Heart left ventricle (tissue), 16 donors: Measurements from ENCODE around the gene CBY1. TPM values are rescaled to one million over a fixed set of nuclear protein-coding genes. Genes with fewer than 3 reads are reported as not detected.
A peak's percentile ranks its signal among the peaks of the same experiment; 100 is the strongest.

ENCODE experiments used
- ATAC-seq, 4 donors: fragments of 200-7000 bp; cut with Tn5 transposase; one replicate each; pipeline ENCODE4 v1.9.1; 2020 to 2022; ENCODE audit warnings: moderate library complexity in 4 of 4, mild to moderate bottlenecking in 3 of 4, moderate number of reproducible peaks in 1 of 4
- DNase-seq, 5 donors: peaks; one replicate each; pipeline ENCODE4 v3.0.0-alpha.2; 2020
- H3K27ac ChIP-seq, 12 donors: fragments of 200-600 bp; sonication (generic) in 4 of 12; one replicate each; pipeline versions ENCODE4 v1.5.0 to v1.8.0; 2016 to 2022; ENCODE audit warnings: mild to moderate bottlenecking in 2 of 12
- H3K27me3 ChIP-seq, 9 donors: fragments of 200-600 bp; sonication (generic) in 2 of 9; one replicate each; pipeline versions ENCODE4 v1.5.1 to v1.8.0; 2016 to 2022; ENCODE audit warnings: mild to moderate bottlenecking in 3 of 9
- H3K36me3 ChIP-seq, 9 donors: fragments of 200-600 bp; sonication (generic) in 2 of 9; one replicate each; pipeline versions ENCODE4 v1.5.0 to v1.8.0; 2018 to 2022; ENCODE audit warnings: mild to moderate bottlenecking in 2 of 9
- H3K4me1 ChIP-seq, 12 donors: fragments of 200-600 bp; sonication (generic) in 4 of 12; one replicate each; pipeline versions ENCODE4 v1.5.0 to v1.8.0; 2016 to 2022; ENCODE audit warnings: mild to moderate bottlenecking in 3 of 12
- H3K4me3 ChIP-seq, 12 donors: fragments of 200-600 bp; sonication (generic) in 4 of 12; one replicate each; pipeline versions ENCODE4 v1.5.0 to v1.8.0; 2017 to 2022; ENCODE audit warnings: mild to moderate bottlenecking in 9 of 12, moderate library complexity in 4 of 12
- H3K9me3 ChIP-seq, 12 donors: fragments of 200-600 bp; sonication (generic) in 4 of 12; one replicate each; pipeline versions ENCODE4 v1.5.0 to v1.8.0; 2016 to 2022; ENCODE audit warnings: mild to moderate bottlenecking in 1 of 12
- POLR2A ChIP-seq, 2 donors: fragments of 450-650 bp; IDR thresholded peaks; one replicate each; pipeline ENCODE4 v1.6.1; 2017; ENCODE audit warnings: antibody characterized with exemption in 2 of 2, mild to moderate bottlenecking in 2 of 2, moderate library complexity in 2 of 2
- WGBS, 4 donors: extraction: QIAGEN DNeasy Blood & Tissue Kit in 2 of 4; methylation state at CpG; one replicate each; pipeline versions ENCODE4 v1.1.5 to v1.1.7; 2013 to 2018; 5-methylcytosine and 5-hydroxymethylcytosine counted together
- intact Hi-C, 10 donors: fragments of 100-400 bp; cut with DNase I; formaldehyde crosslinking; loops; one replicate each; pipeline versions ENCODE4 v1.11.1 to v1.14.2; 2022
- polyA plus RNA-seq, 2 donors: library from polyadenylated mRNA; stranded (reverse); fragments of 200-250 nt; gene quantifications; one replicate each; pipeline ENCODE4 v1.2.3, GENCODE V29; 2013
- total RNA-seq, 9 donors: library from RNA; depleted of rRNA in 2 of 9; stranded (reverse); fragments of >200 nt in 2 of 9; fragmentation: NEBNext Ultra II Directional in 3 of 9; extraction: Animal tissue kit (Norgen Biotek cat#: 25700) in 3 of 9; gene quantifications; one replicate each; pipeline versions ENCODE4 v1.1.0 to v1.2.4, GENCODE V29; 2016 to 2023
- TF ChIP-seq, protein P1 (sequence below), 12 donors: fragments of 200-600 bp; sonication (generic) in 4 of 12; IDR thresholded peaks; one replicate each; pipeline versions ENCODE4 v1.5.0 to v1.8.0; 2018 to 2022; ENCODE audit warnings: antibody characterized with exemption in 12 of 12, mild to moderate bottlenecking in 5 of 12
- donor health status: ischemic (EF 13 %, LVEDD 7.1; RV severe dilation, severe dysfunction).
- donor health status: healthy with polysubstance abuse.
- donor health status: DM: no; HTN: yes; CAD: no.
- donor health status: DM: no; HTN: no; CAD: no.
- donor health status: ischemic (EF 25% LVEDD 6.9; RV normal size, moderate dysfunction).
- donor health status: ischemic (EF 25% LVEDD 5.7; RV mildly dilated, moderate dysfunction).
- donor health status: healthy.
- donor health status: DM: yes; HTN: yes; CAD: no.
- donor health status: ischemic (EF 35%, LVEDD 5.7; RV mildly dilated, moderate dysfunction).
- donor health status: nonischemic (EF 11% LVEDD 7.7; RV severe dilation, severe dysfunction).
- donor health status: DM: yes; HTN: yes; CAD: no.
- donor health status: PGD.
- donor health status: ischemic (EF 29% LVEDD 5.4; RV normal size, mild dysfunction).
- donor health status: nonischemic (EF 23%, LVEDD 6.1; RV moderate dilation, normal function).

The CBY1 gene
- total and polyA plus RNA-seq, 11 donors = 24.1 to 71.7 (median 37.9) TPM

DNA sequence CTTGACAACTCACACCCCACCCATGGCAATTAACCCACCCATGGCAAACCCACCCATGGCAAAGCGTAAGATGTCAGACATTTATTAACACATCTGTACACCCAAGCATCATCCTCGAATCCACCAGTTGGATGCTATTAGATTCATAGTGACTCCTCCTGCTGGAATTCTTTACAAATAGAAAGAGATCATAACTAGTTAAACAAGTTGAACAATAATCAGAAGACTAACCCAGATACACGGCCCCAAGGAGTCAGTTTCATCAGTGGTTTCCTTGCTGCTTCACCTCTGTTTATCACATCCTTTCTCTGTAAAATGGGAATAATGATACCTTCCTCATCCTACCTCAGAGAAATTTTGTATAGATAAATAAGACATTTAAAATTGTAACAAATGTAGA is 54.4 kb downstream of the CBY1 start:
- WGBS, 4 donors = 86 to 92% (median 90%) methylated on average over 3 of the region's 3 CpGs
- no peak overlapping the region for H3K4me3 ChIP-seq
- intact Hi-C loops = no loop called here
- peaks cover 0 to 33% (median 11%) of the 10 kb centered on the region in 9 donors for H3K36me3 ChIP-seq
- ATAC-seq (no peak), DNase-seq (no peak)
- H3K9me3 ChIP-seq = no peaks in the 10 kb centered on the region
- no peaks in the 10 kb centered on the region for H3K27me3 ChIP-seq
- TF ChIP-seq POLR2A (IDR thresholded peaks at IDR 0.05) = no peak
- TF ChIP-seq, protein P1, sequence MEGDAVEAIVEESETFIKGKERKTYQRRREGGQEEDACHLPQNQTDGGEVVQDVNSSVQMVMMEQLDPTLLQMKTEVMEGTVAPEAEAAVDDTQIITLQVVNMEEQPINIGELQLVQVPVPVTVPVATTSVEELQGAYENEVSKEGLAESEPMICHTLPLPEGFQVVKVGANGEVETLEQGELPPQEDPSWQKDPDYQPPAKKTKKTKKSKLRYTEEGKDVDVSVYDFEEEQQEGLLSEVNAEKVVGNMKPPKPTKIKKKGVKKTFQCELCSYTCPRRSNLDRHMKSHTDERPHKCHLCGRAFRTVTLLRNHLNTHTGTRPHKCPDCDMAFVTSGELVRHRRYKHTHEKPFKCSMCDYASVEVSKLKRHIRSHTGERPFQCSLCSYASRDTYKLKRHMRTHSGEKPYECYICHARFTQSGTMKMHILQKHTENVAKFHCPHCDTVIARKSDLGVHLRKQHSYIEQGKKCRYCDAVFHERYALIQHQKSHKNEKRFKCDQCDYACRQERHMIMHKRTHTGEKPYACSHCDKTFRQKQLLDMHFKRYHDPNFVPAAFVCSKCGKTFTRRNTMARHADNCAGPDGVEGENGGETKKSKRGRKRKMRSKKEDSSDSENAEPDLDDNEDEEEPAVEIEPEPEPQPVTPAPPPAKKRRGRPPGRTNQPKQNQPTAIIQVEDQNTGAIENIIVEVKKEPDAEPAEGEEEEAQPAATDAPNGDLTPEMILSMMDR (IDR thresholded peaks at IDR 0.05) = no peak
- H3K27ac ChIP-seq = no peak overlapping the region
- peaks cover 0 to 73% (median 47%) of the 10 kb centered on the region in 12 donors for H3K4me1 ChIP-seq

DNA sequence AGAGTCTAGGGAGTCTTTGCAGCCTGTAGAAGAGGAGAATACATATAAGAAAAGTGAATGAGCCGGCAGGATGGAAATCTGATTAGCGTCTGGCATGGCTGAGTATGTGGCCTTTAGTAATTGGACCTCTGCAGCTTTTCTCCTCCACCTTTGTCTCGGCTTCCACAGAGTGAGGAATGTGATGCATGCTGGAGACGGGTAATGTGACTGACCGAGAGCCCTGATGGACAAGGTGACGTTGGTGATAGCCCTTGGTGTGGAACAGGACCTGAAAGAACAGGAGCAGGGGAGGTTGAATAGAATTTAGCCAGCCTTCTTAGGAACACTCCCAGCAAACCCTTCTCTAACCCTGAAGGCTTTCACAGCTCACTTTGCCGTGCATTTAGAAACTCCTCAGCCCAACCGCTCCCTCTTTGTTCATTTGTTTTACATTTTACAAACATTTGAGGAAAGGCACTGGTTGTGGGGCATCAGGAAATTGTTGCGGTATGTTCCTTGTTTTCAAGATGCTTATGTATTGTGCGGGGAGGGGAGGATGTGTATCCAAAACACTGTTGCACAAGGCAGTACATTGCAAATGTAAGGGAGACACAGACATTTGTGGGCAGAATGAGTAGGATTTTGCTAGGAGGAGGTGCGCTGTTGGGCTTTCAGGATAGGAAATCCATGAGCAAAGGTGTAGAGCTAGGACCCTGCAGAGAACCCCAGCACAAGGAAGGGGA is 56.2 kb downstream of the CBY1 start:
- no peak for TF ChIP-seq POLR2A (IDR thresholded peaks at IDR 0.05)
- TF ChIP-seq, protein P1 (IDR thresholded peaks at IDR 0.05) = no peak
- H3K27me3 ChIP-seq = no peaks in the 10 kb centered on the region
- ATAC-seq = no peak
- peaks cover 0 to 51% (median 29%) of the 10 kb centered on the region in 9 donors for H3K36me3 ChIP-seq
- WGBS, 4 donors = 63 to 75% (median 69%) methylated on average over 11 of the region's 11 CpGs
- H3K27ac ChIP-seq = no peak overlapping the region
- intact Hi-C loops = no loop called here
- no peak for DNase-seq
- H3K4me3 ChIP-seq = no peak overlapping the region
- no peaks in the 10 kb centered on the region for H3K9me3 ChIP-seq
- H3K4me1 ChIP-seq = peaks cover 0 to 63% (median 37%) of the 10 kb centered on the region in 12 donors

DNA sequence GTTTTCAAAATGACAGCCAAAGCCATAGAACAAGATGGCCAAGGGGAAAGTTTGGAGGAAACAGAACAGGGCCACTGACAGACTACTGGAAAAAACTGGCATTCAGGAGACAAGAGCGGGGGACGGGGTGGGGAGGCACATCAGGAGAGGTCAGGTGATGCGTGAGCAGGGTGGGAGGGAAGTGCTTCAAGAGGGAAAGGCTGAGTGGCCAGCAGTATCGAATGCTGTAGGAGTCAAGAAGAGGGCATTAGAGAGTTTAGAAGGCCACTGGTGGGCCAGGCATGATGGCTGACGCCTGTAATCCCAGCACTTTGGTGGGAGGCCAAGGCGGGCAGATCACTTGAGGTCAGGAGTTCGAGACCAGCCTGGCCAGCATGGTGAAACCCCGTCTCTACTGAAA is 57.5 kb downstream of the CBY1 start:
- WGBS, 4 donors = 74 to 81% (median 76%) methylated on average over 8 of the region's 8 CpGs
- H3K36me3 ChIP-seq = peaks cover 0 to 64% (median 39%) of the 10 kb centered on the region in 9 donors
- H3K27ac ChIP-seq = no peak overlapping the region
- no peaks in the 10 kb centered on the region for H3K9me3 ChIP-seq
- no peak for ATAC-seq
- DNase-seq = peak in 1 of 5 donors; percentile 22
- no peak overlapping the region for H3K4me3 ChIP-seq
- intact Hi-C loops = no loop called here
- H3K27me3 ChIP-seq = no peaks in the 10 kb centered on the region
- H3K4me1 ChIP-seq = peaks cover 0 to 58% (median 30%) of the 10 kb centered on the region in 12 donors
- TF ChIP-seq POLR2A (IDR thresholded peaks at IDR 0.05) = no peak
- TF ChIP-seq, protein P1 (IDR thresholded peaks at IDR 0.05) = no peak

DNA sequence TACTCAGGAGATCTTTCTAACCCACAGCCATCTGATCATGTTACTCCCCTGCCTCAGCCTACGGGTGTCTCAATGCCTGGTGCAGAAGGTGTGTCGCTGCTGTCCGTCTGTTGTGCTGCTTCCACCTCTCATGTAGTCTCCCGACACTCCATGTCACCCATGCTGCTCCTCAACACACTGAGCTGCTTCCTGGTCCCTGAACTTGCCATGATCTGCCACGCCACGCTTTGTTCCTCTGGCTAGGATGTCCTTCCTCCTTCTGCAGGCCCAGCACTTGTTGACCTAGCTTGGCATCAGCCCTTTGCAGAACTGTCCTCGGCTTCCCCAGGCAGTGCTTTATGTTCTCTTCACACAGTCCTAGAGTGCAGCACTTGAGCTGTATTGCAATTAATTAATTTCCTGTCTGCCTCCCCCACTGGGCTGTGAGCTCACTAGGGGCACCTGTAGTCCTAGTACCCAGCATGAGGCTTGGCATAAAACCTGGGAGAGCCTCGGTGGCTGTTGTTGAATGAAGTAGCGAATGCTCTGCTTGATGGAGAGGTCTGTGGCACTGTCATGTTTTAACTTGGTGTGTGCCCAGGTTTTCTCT is 58.8 kb downstream of the CBY1 start:
- DNase-seq = peak in 2 of 5 donors; percentile 26 to 33
- Histone ChIP-seq H3K9me3 (no peaks in the 10 kb centered on the region), H3K27ac (no peak overlapping the region), H3K27me3 (no peaks in the 10 kb centered on the region), H3K4me3 (no peak overlapping the region), H3K4me1 (peaks cover 0 to 45% (median 27%) of the 10 kb centered on the region in 12 donors), H3K36me3 (peaks cover 0 to 68% (median 35%) of the 10 kb centered on the region in 9 donors)
- WGBS, 4 donors = 74 to 81% (median 77%) methylated on average over 7 to 9 of the region's 9 CpGs
- intact Hi-C loops = loop anchor here in 1 of 10 donors (5.0 kb wide), 1 partner anchor 37 kb away; no protein-coding TSS in a partner anchor
- TF ChIP-seq POLR2A (IDR thresholded peaks at IDR 0.05) = no peak
- TF ChIP-seq, protein P1 (IDR thresholded peaks at IDR 0.05) = no peak
- ATAC-seq = peak in 3 of 4 donors; percentile 27 to 41 (median 32)
